ENCODE data around the gene PDZD8. TPM values are rescaled to one million over a fixed set of nuclear protein-coding genes. Genes with fewer than 3 reads are reported as not detected.
"Not testable (repeated sequence)": the region's sequence is repeated elsewhere in the genome, so short reads cannot be mapped to it uniquely, and the experiment has no call there.

Gene PDZD8
- total and polyA plus RNA-seq, 2 donors (not counting 3 experiments of a cell fraction or from before 2014, with no cell fraction given), result 5.9 to 22.6 TPM

DNA sequence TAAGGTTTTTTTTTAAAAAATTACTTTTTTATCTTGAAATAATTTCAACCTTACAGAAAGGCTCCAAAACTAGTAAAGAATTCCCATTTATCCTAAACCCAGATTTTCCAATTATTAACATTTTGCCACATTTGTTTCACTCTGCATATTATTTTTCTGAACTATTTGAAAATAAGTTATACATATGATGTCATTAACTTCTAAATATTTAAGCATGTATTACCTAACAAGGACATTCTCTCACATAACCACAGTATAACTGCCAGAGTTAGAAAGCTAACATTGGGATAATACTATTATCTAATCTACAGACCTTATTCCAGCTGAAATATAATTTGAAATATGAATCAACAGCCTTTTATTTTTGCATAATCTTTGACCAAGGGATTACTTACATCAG lies 68.6 kb downstream of the PDZD8 start:
- H3K27me3 ChIP-seq (ENCODE audit: control insufficient read depth in 2 of 2, insufficient read depth in 2 of 2, low read length in 2 of 2), result no peaks in the 10 kb centered on the region
- H3K9me3 ChIP-seq (replicated peaks; ENCODE audit: control insufficient read depth, insufficient read depth, low read length), result no peaks in the 10 kb centered on the region
- intact Hi-C loops (cut with micrococcal nuclease) (no loop called here), dilution Hi-C loops (cut with MboI; ENCODE audit: extremely low pct_ligation_motif_present, low sequenced_read_pairs) (no loop called here)
- no peaks in the 10 kb centered on the region for H4K20me1 ChIP-seq (replicated peaks; ENCODE audit: control insufficient read depth, extremely low read depth, insufficient read depth, low read length)
- FAIRE-seq (no peak), DNase-seq (ENCODE audit: low read depth, low spot score) (no peak)
- POLR2A ChIA-PET, result no interaction called here
- no peak overlapping the region for H3K27ac ChIP-seq (ENCODE audit: insufficient read depth, low read depth, low read length)
- TF ChIP-seq MAX (IDR thresholded peaks at IDR 0.05; ENCODE audit: insufficient read depth, insufficient read length) (no peak), MYC (IDR thresholded peaks at IDR 0.05; ENCODE audit: low read depth, low read length) (no peak), GATA2 (IDR thresholded peaks at IDR 0.05; ENCODE audit: insufficient read depth, insufficient read length, low read depth, low read length) (no peak), EZH2 (IDR thresholded peaks at IDR 0.05; ENCODE audit: borderline replicate concordance, low read depth, low read length, severe bottlenecking) (no peak), POLR2AphosphoS5 (IDR thresholded peaks at IDR 0.05; ENCODE audit: insufficient read depth, low read depth, low read length) (no peak), FOS (IDR thresholded peaks at IDR 0.05; ENCODE audit: borderline replicate concordance, insufficient read depth, low read length) (no peak)
- CTCF ChIA-PET, result no interaction called here
- peaks cover 7% of the 10 kb centered on the region for H3K79me2 ChIP-seq (ENCODE audit: control insufficient read depth, insufficient read depth, low read length)
- no TSS peak for BruUV-seq (replicated peaks)
- no peak overlapping the region for H3K4me2 ChIP-seq (ENCODE audit: insufficient read depth, low read length)
- H2AFZ ChIP-seq (ENCODE audit: low read depth, low read length), result no peak overlapping the region
- H3K4me3 ChIP-seq (replicated peaks in 1 of 3; ENCODE audit: insufficient read depth in 1 of 3, low read depth in 1 of 3, low read length in 3 of 3), result no peak overlapping the region
- no peak overlapping the region for H3K9ac ChIP-seq (replicated peaks; ENCODE audit: extremely low read depth, insufficient read depth, low read length)
- H3K4me1 ChIP-seq (ENCODE audit: control insufficient read depth, extremely low read depth, insufficient read depth, low read length), result peaks cover 9% of the 10 kb centered on the region
- no peaks in the 10 kb centered on the region for H3K36me3 ChIP-seq (ENCODE audit: control insufficient read depth in 2 of 2, extremely low read depth in 1 of 2, insufficient read depth in 2 of 2, low read length in 2 of 2)
- no peaks in the 10 kb centered on the region for H3K9me1 ChIP-seq (replicated peaks; ENCODE audit: control insufficient read depth, extremely low read depth, insufficient read depth, low read length)

GRCh38 chr10:117303451-117303850 lies 71.8 kb downstream of the PDZD8 start:
- POLR2A ChIA-PET; BruUV-seq (replicated peaks): not testable (repeated sequence)

More at GRCh38 chr10:117303451-117303850, 71.8 kb downstream of the PDZD8 start:
- CTCF ChIA-PET, result interaction anchor here (0.7 to 1.1 kb wide), 2 partner anchors 16 to 87 kb away, joined by 4 read pairs; no protein-coding TSS in a partner anchor
- H3K79me2 ChIP-seq (ENCODE audit: control insufficient read depth, insufficient read depth, low read length); H3K27ac ChIP-seq (ENCODE audit: insufficient read depth, low read depth, low read length); H3K27me3 ChIP-seq (ENCODE audit: control insufficient read depth in 2 of 2, insufficient read depth in 2 of 2, low read length in 2 of 2); DNase-seq (ENCODE audit: low read depth, low spot score); H3K9ac ChIP-seq (replicated peaks; ENCODE audit: extremely low read depth, insufficient read depth, low read length); H2AFZ ChIP-seq (ENCODE audit: low read depth, low read length); dilution Hi-C loops (cut with MboI; ENCODE audit: extremely low pct_ligation_motif_present, low sequenced_read_pairs); H3K36me3 ChIP-seq (ENCODE audit: control insufficient read depth in 2 of 2, extremely low read depth in 1 of 2, insufficient read depth in 2 of 2, low read length in 2 of 2); H3K4me3 ChIP-seq (replicated peaks in 1 of 3; ENCODE audit: insufficient read depth in 1 of 3, low read depth in 1 of 3, low read length in 3 of 3); FAIRE-seq; H3K4me1 ChIP-seq (ENCODE audit: control insufficient read depth, extremely low read depth, insufficient read depth, low read length); H3K9me1 ChIP-seq (replicated peaks; ENCODE audit: control insufficient read depth, extremely low read depth, insufficient read depth, low read length); intact Hi-C loops (cut with micrococcal nuclease); H3K9me3 ChIP-seq (replicated peaks; ENCODE audit: control insufficient read depth, insufficient read depth, low read length); H4K20me1 ChIP-seq (replicated peaks; ENCODE audit: control insufficient read depth, extremely low read depth, insufficient read depth, low read length); H3K4me2 ChIP-seq (ENCODE audit: insufficient read depth, low read length): not testable (repeated sequence)
